Measurements from ENCODE around the gene ACP7. TPM values are rescaled to one million over a fixed set of nuclear protein-coding genes. Genes with fewer than 3 reads are reported as not detected.

Gene ACP7
- total and polyA plus RNA-seq, 10 of the 15 experiments (the other 5 are each of a cell fraction or from before 2014, with no cell fraction given), result not detected

DNA sequence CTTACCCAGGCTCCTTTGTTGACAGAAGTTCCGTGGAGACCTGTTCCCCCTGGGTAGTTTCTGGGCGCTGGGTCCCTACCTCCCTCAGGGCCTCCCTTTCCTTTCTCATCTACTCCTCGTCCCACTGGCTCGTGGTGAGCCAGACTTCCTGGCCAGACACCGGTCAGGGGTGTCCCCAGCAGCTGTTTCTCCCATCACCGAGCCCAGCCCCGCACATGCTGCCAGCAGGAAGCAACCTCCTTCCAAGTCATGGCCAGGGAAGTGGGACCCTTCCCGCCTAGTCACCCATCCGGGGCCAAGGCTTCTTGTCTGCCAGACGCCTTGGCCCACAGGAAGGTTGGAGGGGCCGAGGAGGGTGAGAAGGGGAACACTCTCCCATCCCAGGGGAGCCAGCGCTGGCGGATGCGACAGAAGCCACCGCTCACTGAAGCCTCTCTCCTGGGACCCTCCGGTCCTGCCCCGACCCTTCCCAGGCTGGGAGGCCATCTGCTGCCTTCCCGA, 47.1 kb downstream of the ACP7 start:
- no peak for DNase-seq (ENCODE audit: low read depth, low spot score)
- ChIA-PET SMC1A (ENCODE audit: uncharacterized antibody, unreplicated experiment) (interaction anchor here (1.0 kb wide), 1 partner anchor 9 kb away, joined by 3 read pairs; no protein-coding TSS in a partner anchor), CTCF (interaction anchor here (1.0 to 1.1 kb wide), 2 partner anchors 9 to 201 kb away, joined by 3 to 4 read pairs; no protein-coding TSS in a partner anchor), POLR2A (interaction anchor here (0.8 kb wide), 1 partner anchor 13 kb away, joined by 3 read pairs; no protein-coding TSS in a partner anchor), RAD21 (ENCODE audit: unreplicated experiment) (no interaction called here)
- no peak for FAIRE-seq
- H3K27ac ChIP-seq (ENCODE audit: control insufficient read depth, insufficient read depth), result peak overlapping the region; percentile 11; the same call in 1 of the 2 replicates
- no peak overlapping the region; the same call in 1 of the 2 replicates for H2AFZ ChIP-seq (ENCODE audit: control insufficient read depth, low read depth, low read length)
- peak; percentile 39 for ATAC-seq
- in situ Hi-C loops (cut with MboI), result no loop called here
- no peaks in the 10 kb centered on the region for H3K9me3 ChIP-seq (replicated peaks; ENCODE audit: control insufficient read depth, insufficient read depth, low read length)
- H3K79me2 ChIP-seq (ENCODE audit: control insufficient read depth, insufficient read depth, low read length), result peaks cover 5% of the 10 kb centered on the region
- H3K4me1 ChIP-seq (ENCODE audit: control insufficient read depth, insufficient read depth, low read length), result peaks cover 15% of the 10 kb centered on the region
- peak overlapping the region; percentile 40 for H3K9ac ChIP-seq (ENCODE audit: control insufficient read depth, insufficient read depth, low read length)
- H4K20me1 ChIP-seq (ENCODE audit: control insufficient read depth, insufficient read depth), result no peaks in the 10 kb centered on the region
- WGBS (ENCODE audit: insufficient coverage, insufficient replicate concordance, low lambda C conversion rate, missing lambda C conversion rate), result 62% methylated on average over 15 of the region's 18 CpGs
- no peaks in the 10 kb centered on the region for H3K27me3 ChIP-seq (replicated peaks in 1 of 2; ENCODE audit: control insufficient read depth in 2 of 2, insufficient read depth in 2 of 2, low read length in 1 of 2)
- BruUV-seq (replicated peaks), result no TSS peak
- no peaks in the 10 kb centered on the region for H3K36me3 ChIP-seq (ENCODE audit: control insufficient read depth in 2 of 2, insufficient read depth in 2 of 2, low read length in 1 of 2)
- H3K4me2 ChIP-seq (ENCODE audit: control insufficient read depth, insufficient read depth), result peak overlapping the region; percentile 40
- intact Hi-C loops (cut with micrococcal nuclease; ENCODE audit: unreplicated experiment), result no loop called here
- no peak overlapping the region for H3K4me3 ChIP-seq
- TF ChIP-seq, protein P1, sequence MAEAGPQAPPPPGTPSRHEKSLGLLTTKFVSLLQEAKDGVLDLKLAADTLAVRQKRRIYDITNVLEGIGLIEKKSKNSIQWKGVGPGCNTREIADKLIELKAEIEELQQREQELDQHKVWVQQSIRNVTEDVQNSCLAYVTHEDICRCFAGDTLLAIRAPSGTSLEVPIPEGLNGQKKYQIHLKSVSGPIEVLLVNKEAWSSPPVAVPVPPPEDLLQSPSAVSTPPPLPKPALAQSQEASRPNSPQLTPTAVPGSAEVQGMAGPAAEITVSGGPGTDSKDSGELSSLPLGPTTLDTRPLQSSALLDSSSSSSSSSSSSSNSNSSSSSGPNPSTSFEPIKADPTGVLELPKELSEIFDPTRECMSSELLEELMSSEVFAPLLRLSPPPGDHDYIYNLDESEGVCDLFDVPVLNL (IDR thresholded peaks at IDR 0.05; ENCODE audit: low read depth, low read length), result no peak
- TF ChIP-seq DPF2 (IDR thresholded peaks at IDR 0.05) (no peak), TARDBP (IDR thresholded peaks at IDR 0.05; ENCODE audit: borderline replicate concordance) (no peak), ATF7 (IDR thresholded peaks at IDR 0.05; ENCODE audit: low read depth) (no peak), WRNIP1 (IDR thresholded peaks at IDR 0.05; ENCODE audit: borderline replicate concordance, low read depth, low read length) (no peak), POLR2AphosphoS5 (IDR thresholded peaks at IDR 0.05; ENCODE audit: low read length) (no peak), IKZF2 (IDR thresholded peaks at IDR 0.05) (peak in 1 of 2 experiments; percentile 10; a peak in 1 of 4 replicates), MEF2B (IDR thresholded peaks at IDR 0.05; ENCODE audit: partially characterized antibody, poor library complexity, severe bottlenecking) (peak; percentile 72), ZNF274 (IDR thresholded peaks at IDR 0.05; ENCODE audit: insufficient read depth, insufficient read length) (no peak), RAD51 (IDR thresholded peaks at IDR 0.05) (no peak), RAD21 (IDR thresholded peaks at IDR 0.05; ENCODE audit: insufficient read depth, low read depth, low read length) (no peak), NBN (IDR thresholded peaks at IDR 0.05) (0 out of 2 replicates have a peak, but pooled peaks have one; percentile 0), STAT3 (IDR thresholded peaks at IDR 0.05; ENCODE audit: low read depth, low read length) (no peak), CTCF (IDR thresholded peaks at IDR 0.05 in 2 of 3, conservative IDR thresholded peaks at IDR 0.05 in 1 of 3; ENCODE audit: control insufficient read depth in 2 of 3, extremely low read depth in 1 of 3, insufficient read depth in 1 of 3, low read depth in 3 of 3, low read length in 3 of 3) (no peak), RFX5 (IDR thresholded peaks at IDR 0.05; ENCODE audit: low read depth, low read length) (no peak), RELB (IDR thresholded peaks at IDR 0.05; ENCODE audit: low read depth) (no peak), IKZF1 (conservative IDR thresholded peaks at IDR 0.05) (peak; percentile 44), NFYB (IDR thresholded peaks at IDR 0.05; ENCODE audit: insufficient read depth, low read depth, low read length) (no peak), ZNF24 (IDR thresholded peaks at IDR 0.05) (no peak), NFYA (IDR thresholded peaks at IDR 0.05; ENCODE audit: borderline replicate concordance, low read depth, low read length) (no peak), BACH1 (IDR thresholded peaks at IDR 0.05; ENCODE audit: borderline replicate concordance) (no peak)
